Right lobe of liver (tissue), 4 donors: ENCODE data around the gene CEMIP2.

ENCODE experiments used
- POLR2A ChIP-seq: fragments of 450-650 bp; IDR thresholded peaks from one replicate; pipeline ENCODE4 v1.6.1; 2017; ENCODE audit warnings: antibody characterized with exemption, mild to moderate bottlenecking
- TF ChIP-seq, protein P1 (sequence below), 4 donors: fragments of 200-600 bp in 3 of 4; fragments of 450-650 bp in 1 of 4; IDR thresholded peaks; one replicate each; pipeline versions ENCODE4 v1.5.1 to v1.8.0; 2016 to 2022; ENCODE audit warnings: antibody characterized with exemption in 4 of 4, mild to moderate bottlenecking in 2 of 4
- donor health status: DM: no; HTN: no; CAD: no.
- donor health status: DM: no; HTN: no; CAD: no.
- donor health status: DM: no; HTN: yes; CAD: no.

DNA sequence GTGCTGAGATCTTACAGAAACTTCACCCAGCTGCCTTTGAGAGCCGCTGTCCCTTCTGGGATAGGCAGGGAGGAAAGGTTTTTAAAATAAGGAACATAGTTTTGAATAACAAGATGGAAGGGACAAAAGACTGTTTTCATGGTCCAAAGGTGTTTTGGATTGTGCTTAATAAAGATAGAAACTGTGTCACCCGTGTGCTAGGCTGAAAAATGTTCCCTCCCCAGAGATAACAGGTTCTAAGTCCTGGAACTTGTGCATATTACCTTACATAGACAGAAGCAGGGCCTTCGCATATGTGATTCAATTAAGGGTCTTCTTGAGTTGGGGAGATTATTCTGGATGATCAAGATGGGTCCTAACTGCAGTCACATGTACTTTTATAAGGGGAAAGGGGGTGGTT is 1.9 kb upstream of the CEMIP2 start:
- TF ChIP-seq, protein P1, sequence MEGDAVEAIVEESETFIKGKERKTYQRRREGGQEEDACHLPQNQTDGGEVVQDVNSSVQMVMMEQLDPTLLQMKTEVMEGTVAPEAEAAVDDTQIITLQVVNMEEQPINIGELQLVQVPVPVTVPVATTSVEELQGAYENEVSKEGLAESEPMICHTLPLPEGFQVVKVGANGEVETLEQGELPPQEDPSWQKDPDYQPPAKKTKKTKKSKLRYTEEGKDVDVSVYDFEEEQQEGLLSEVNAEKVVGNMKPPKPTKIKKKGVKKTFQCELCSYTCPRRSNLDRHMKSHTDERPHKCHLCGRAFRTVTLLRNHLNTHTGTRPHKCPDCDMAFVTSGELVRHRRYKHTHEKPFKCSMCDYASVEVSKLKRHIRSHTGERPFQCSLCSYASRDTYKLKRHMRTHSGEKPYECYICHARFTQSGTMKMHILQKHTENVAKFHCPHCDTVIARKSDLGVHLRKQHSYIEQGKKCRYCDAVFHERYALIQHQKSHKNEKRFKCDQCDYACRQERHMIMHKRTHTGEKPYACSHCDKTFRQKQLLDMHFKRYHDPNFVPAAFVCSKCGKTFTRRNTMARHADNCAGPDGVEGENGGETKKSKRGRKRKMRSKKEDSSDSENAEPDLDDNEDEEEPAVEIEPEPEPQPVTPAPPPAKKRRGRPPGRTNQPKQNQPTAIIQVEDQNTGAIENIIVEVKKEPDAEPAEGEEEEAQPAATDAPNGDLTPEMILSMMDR (IDR thresholded peaks at IDR 0.05) = no peak
- no peak for TF ChIP-seq POLR2A
